Kidney (tissue), 14 donors: ENCODE measurements around the gene NEURL4. TPM values are rescaled to one million over a fixed set of nuclear protein-coding genes. Genes with fewer than 3 reads are reported as not detected.

Experiments
- DNase-seq, 5 donors: peaks; one replicate each; pipeline ENCODE4 v3.0.0-alpha.2; 2013 to 2020
- FAIRE-seq: peaks from 2 replicates; lab custom pipeline; 2012; peaks lifted over from hg19 to GRCh38; lab: Jason Lieb, UNC
- H3K27ac ChIP-seq, 2 donors: one replicate each; pipeline ENCODE4 v1.7.0; 2013; ENCODE audit warnings: low read depth in 2 of 2, low read length in 2 of 2, inconsistent platforms in 1 of 2
- H3K27me3 ChIP-seq: one replicate; pipeline ENCODE4 v1.7.1; 2013; ENCODE audit warnings: low read length, inconsistent platforms; ENCODE audit not compliant: control insufficient read depth, insufficient read depth
- H3K36me3 ChIP-seq, 3 donors: one replicate each; pipeline versions ENCODE4 v1.7.0 to v1.7.1; 2013; ENCODE audit warnings: low read length in 3 of 3, control low read depth in 1 of 3, inconsistent platforms in 1 of 3; ENCODE audit not compliant: insufficient read depth in 3 of 3, control insufficient read depth in 2 of 3
- H3K4me1 ChIP-seq, 3 donors: one replicate each; pipeline versions ENCODE4 v1.7.0 to v1.7.1; 2013; ENCODE audit warnings: low read length in 3 of 3, inconsistent platforms in 1 of 3, low read depth in 1 of 3; ENCODE audit not compliant: control insufficient read depth in 2 of 3, insufficient read depth in 2 of 3
- H3K4me3 ChIP-seq, 3 donors: one replicate each; pipeline versions ENCODE4 v1.7.0 to v1.8.1; 2013; ENCODE audit warnings: low read length in 3 of 3, control low read depth in 1 of 3, inconsistent platforms in 1 of 3
- H3K9ac ChIP-seq, 3 donors: one replicate each; pipeline versions ENCODE4 v1.7.0 to v1.7.1; 2013; ENCODE audit warnings: low read length in 3 of 3, control low read depth in 1 of 3, inconsistent platforms in 1 of 3
- H3K9me3 ChIP-seq, 3 donors: one replicate each; pipeline versions ENCODE4 v1.7.0 to v1.7.1; 2013; ENCODE audit warnings: low read length in 3 of 3, control low read depth in 1 of 3, inconsistent platforms in 1 of 3; ENCODE audit not compliant: control insufficient read depth in 2 of 3, insufficient read depth in 1 of 3
- CTCF ChIP-seq: IDR thresholded peaks from 3 replicates; pipeline ENCODE4 v1.5.1; 2012; ENCODE audit warnings: mild to moderate bottlenecking, moderate library complexity, borderline replicate concordance; ENCODE audit not compliant: insufficient read depth; ENCODE audit errors: extremely low read depth
- intact Hi-C: fragments of 100-400 bp; cut with DNase I; formaldehyde crosslinking; loops from one replicate; pipeline ENCODE4 v1.11.1; 2022
- polyA plus RNA-seq: library from polyadenylated mRNA; stranded (reverse); fragments of 350-450 nt; fragmentation: Illumina TruSeq; extraction: RNeasy Lipid Tissue Mini Kit (QIAGEN cat#74804); gene quantifications from one replicate; pipeline ENCODE4 v1.2.3, GENCODE V29; 2014; ENCODE audit warnings: low read depth, low replicate concordance; ENCODE audit not compliant: insufficient read depth
- total RNA-seq: library from RNA; stranded (reverse); fragmentation: NEBNext Ultra II Directional; extraction: Animal tissue kit (Norgen Biotek cat#: 25700); gene quantifications from one replicate; pipeline ENCODE4 v1.2.1, GENCODE V29; 2021
- donor health status: control.
- donor health status: control.
- donor health status: control.
- donor health status: control.
- donor health status: control.
- donor health status: DM: yes; HTN: yes; CAD: no.
- donor health status: Normal renal cell carcinoma (clear cell type).

Gene NEURL4
- total and polyA plus RNA-seq, 2 donors from 2014 or later: 21.2 to 44.7 TPM

- intact Hi-C loops: no loop called here
- H3K4me3 ChIP-seq: no peak overlapping the region
- DNase-seq (no peak), FAIRE-seq (no peak)
- H3K4me1 ChIP-seq: peaks cover 0 to 15% (median 6%) of the 10 kb centered on the region in 3 donors
- H3K9ac ChIP-seq: no peak overlapping the region
- no peak for TF ChIP-seq CTCF
- H3K27ac ChIP-seq: no peak overlapping the region
- no peaks in the 10 kb centered on the region for H3K9me3 ChIP-seq
- no peaks in the 10 kb centered on the region for H3K36me3 ChIP-seq
- no peaks in the 10 kb centered on the region for H3K27me3 ChIP-seq
Observed at GRCh38 chr17:7289256-7290032, 39.7 kb downstream of the NEURL4 start.

GRCh38 chr17:7285679-7286078 is 43.5 kb downstream of the NEURL4 start:
- no peak for DNase-seq
- intact Hi-C loops: no loop called here
- Histone ChIP-seq H3K4me3 (no peak overlapping the region), H3K36me3 (no peaks in the 10 kb centered on the region), H3K9me3 (no peaks in the 10 kb centered on the region), H3K27me3 (no peaks in the 10 kb centered on the region), H3K9ac (no peak overlapping the region), H3K27ac (no peak overlapping the region), H3K4me1 (peaks cover 0 to 10% (median 0%) of the 10 kb centered on the region in 3 donors)
- no peak for FAIRE-seq
- TF ChIP-seq CTCF: no peak

GRCh38 chr17:7284911-7285310 is 44.2 kb downstream of the NEURL4 start:
- DNase-seq (no peak), FAIRE-seq (no peak)
- H3K27me3 ChIP-seq: no peaks in the 10 kb centered on the region
- intact Hi-C loops: no loop called here
- no peak for TF ChIP-seq CTCF
- no peak overlapping the region for H3K27ac ChIP-seq
- H3K36me3 ChIP-seq: no peaks in the 10 kb centered on the region
- H3K4me3 ChIP-seq: no peak overlapping the region
- H3K4me1 ChIP-seq: peaks cover 0 to 14% (median 0%) of the 10 kb centered on the region in 3 donors
- no peaks in the 10 kb centered on the region for H3K9me3 ChIP-seq
- H3K9ac ChIP-seq: no peak overlapping the region
